LNCaP clone FGC (cell line): ENCODE results near the gene MOB3B.
"Not testable (repeated sequence)": the region's sequence is repeated elsewhere in the genome, so short reads cannot be mapped to it uniquely, and the experiment has no call there.

ENCODE experiments used
- DNase-seq: peaks from one replicate; pipeline ENCODE4 v3.0.0-alpha.2; 2011; ENCODE audit warnings: low read depth
- H3K4me3 ChIP-seq: 2 replicates; pipeline ENCODE4 v1.5.1; 2011; ENCODE audit warnings: mild to moderate bottlenecking, low read depth, low read length, control low read depth
- TF ChIP-seq, protein P1 (sequence below): IDR thresholded peaks from 2 replicates; pipeline ENCODE4 v1.5.1; 2012; ENCODE audit warnings: mild to moderate bottlenecking; ENCODE audit not compliant: control insufficient read depth, insufficient read depth; ENCODE audit errors: extremely low read depth

MOB3B gene

DNA sequence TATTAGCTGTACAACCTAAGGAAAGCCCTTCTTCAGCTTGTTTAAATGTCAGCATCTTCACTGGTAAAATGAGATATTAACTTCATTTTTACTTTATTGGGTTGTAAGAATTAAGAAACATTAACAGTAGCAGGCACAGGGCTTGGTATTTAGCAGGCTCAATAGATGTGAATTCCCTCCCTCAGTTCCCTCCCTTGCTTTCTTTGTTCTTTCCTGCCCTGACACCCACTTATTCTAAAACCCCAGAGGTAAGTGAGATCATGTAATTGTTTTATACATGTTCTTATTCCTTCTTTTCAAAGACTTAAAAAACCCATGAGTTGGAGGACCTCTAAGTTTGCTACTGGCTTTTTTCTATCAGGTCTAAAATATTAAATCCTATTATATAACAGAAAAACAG, 78.9 kb downstream of the MOB3B start:
- no peak for DNase-seq
- TF ChIP-seq, protein P1, sequence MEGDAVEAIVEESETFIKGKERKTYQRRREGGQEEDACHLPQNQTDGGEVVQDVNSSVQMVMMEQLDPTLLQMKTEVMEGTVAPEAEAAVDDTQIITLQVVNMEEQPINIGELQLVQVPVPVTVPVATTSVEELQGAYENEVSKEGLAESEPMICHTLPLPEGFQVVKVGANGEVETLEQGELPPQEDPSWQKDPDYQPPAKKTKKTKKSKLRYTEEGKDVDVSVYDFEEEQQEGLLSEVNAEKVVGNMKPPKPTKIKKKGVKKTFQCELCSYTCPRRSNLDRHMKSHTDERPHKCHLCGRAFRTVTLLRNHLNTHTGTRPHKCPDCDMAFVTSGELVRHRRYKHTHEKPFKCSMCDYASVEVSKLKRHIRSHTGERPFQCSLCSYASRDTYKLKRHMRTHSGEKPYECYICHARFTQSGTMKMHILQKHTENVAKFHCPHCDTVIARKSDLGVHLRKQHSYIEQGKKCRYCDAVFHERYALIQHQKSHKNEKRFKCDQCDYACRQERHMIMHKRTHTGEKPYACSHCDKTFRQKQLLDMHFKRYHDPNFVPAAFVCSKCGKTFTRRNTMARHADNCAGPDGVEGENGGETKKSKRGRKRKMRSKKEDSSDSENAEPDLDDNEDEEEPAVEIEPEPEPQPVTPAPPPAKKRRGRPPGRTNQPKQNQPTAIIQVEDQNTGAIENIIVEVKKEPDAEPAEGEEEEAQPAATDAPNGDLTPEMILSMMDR: no peak
- H3K4me3 ChIP-seq: no peak overlapping the region

- H3K4me3 ChIP-seq, DNase-seq: not testable (repeated sequence)
Observed at GRCh38 chr9:27448356-27448755, 81.3 kb downstream of the MOB3B start.

DNA sequence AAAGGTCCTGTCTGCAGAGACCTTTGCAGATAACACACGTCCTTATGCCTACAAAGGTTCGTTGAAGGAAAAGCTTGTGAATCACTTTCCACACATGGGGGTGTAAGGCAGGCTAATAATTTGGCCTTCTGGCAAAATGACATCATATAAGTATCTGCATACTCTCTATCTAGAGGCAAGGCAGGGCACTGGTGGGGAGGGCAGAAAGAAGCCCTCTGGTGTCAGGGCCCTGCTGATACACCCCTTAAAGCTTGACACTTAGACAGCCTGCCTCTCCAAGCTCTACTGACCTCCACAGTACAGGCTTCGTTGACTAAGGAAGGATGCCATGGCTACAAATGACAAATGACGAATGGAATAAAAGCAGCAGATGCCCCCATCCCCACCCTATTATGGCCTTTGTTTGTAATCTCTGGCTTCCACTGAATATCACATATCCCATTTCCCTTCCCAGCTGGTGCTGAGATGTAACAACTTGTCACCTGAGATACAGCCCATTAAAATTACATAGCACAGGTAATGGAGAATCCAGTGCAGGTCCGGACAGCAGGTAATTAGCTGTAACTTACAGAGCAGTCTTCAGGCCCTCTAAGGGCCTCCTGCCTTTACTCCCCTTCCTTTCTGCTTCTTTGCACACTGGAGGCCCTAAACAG, 82.5 kb downstream of the MOB3B start:
- DNase-seq: no peak
- TF ChIP-seq, protein P1: no peak
- no peak overlapping the region for H3K4me3 ChIP-seq

DNA sequence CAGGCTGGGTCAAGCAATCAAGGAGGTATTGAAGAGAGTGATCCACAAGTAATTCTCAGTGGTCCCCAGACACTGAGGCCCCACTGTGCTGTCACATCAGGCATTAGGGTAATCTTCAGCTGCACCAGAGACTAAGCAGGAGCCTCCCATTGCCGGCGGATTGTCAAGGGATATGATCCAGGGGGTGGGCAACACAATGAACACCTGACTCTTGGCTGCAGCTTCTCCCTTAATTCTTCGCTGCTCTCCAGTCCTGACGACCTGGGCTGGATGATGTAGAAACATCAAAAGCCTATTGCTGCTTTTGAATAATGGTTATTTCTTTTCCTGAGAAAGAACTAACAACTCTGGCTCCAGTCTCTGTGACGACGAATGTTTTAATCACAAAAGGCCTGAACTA, 83.9 kb downstream of the MOB3B start:
- H3K4me3 ChIP-seq: no peak overlapping the region
- no peak for DNase-seq
- TF ChIP-seq, protein P1: no peak

DNA sequence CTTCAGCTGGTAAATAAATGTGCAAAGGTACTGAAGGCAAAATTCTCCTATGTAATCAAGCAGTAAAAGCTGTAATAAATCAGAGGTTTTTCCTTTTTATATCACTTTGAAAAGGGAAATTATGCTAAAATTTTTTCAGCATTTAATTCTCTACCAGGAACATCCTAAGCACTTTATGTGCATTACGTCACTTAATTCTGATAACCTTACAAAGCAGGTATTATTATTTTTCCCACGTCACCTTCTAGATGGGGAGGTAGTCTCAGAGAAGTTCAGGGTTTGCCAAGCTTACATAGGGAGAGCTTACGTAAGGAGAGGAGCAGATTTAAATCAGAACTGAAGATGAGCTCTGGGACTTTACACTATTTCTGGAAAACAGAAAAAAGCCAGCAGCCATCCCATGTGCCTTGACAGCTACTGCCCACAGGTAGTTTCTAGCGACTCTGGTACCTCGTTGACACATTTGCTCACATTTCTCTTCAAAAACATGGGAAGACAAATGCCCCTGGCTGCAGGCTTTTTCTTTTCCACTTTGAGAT, 84.5 kb downstream of the MOB3B start:
- no peak overlapping the region for H3K4me3 ChIP-seq
- DNase-seq: no peak
- TF ChIP-seq, protein P1: no peak

DNA sequence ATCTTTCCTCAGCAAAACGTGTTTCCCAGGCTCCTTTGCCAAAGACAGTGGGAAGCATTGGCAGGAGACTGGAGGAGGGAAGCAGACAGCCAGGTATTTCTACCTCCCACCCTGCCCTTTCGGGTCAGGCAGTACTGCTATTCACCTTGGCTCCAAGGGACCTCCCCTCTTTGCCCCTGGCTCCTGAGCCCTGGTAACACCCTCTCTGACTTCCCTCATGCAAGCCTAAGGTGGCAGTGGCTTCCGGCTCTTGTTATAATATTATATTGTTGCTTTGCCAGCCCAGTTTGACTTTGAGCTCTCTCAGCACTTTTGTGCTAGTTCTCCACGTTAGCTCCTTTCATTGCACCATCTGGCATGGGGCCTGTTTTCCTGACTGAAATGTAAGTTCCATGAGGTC, 87.2 kb downstream of the MOB3B start:
- no peak for DNase-seq
- TF ChIP-seq, protein P1: no peak
- no peak overlapping the region for H3K4me3 ChIP-seq

DNA sequence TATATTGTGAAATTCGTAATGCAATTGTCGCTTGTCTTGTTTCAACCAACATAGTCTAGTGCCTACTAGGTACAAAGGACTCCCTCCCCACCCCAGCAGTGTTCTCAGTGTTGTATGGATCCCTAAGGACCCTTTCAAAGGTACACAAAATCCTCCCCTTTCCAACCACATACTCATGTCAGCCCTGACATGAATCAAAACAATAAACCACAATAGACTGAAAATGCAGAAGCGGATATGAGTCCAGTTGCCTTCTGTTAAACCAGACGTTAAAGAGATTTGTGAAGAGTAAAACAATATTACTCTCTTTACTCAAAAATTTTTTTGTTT, 87.9 kb downstream of the MOB3B start:
- no peak overlapping the region for H3K4me3 ChIP-seq
- DNase-seq: no peak

More for the DNA sequence above, 87.9 kb downstream of the MOB3B start:
- TF ChIP-seq, protein P1: no peak
